CD4-positive, alpha-beta T cell (primary cell): Measurements from ENCODE around the gene RETREG1. TPM values are rescaled to one million over a fixed set of nuclear protein-coding genes. Genes with fewer than 3 reads are reported as not detected.

ENCODE experiments used
- ATAC-seq: fragments of 200-7000 bp; cut with Tn5 transposase; one replicate; pipeline ENCODE4 v1.10.0; 2022; ENCODE audit warnings: mild to moderate bottlenecking; ENCODE audit not compliant: poor library complexity
- CTCF ChIA-PET: fragments of 350-600 bp; sonication (Branson Sonifier 250); formaldehyde crosslinking; loops from one replicate; lab custom pipeline; 2021; ENCODE audit warnings: antibody characterized with exemption, inconsistent platforms; lab: Charles Lee
- POLR2A ChIA-PET: fragments of 350-600 bp; sonication (Branson Sonifier 250); formaldehyde crosslinking; loops from one replicate; lab custom pipeline; 2021; ENCODE audit warnings: antibody characterized with exemption, inconsistent platforms; lab: Charles Lee
- DNase-seq, 14 experiments: peaks; one replicate each; pipeline ENCODE4 v3.0.0-alpha.2; 2013 to 2020; ENCODE audit warnings: mixed read lengths in 2 of 14
- H3K27ac ChIP-seq, 2 donors: one replicate each; pipeline versions ENCODE4 v1.5.1 to v1.7.0; 2013; ENCODE audit warnings: low read length in 2 of 2, low read depth in 1 of 2, mild to moderate bottlenecking in 1 of 2
- H3K27me3 ChIP-seq, 2 experiments: 1 replicate in 1 of 2; 2 replicates in 1 of 2; pipeline versions ENCODE4 v1.6.1 to v1.7.0; 2013; ENCODE audit warnings: low read length in 2 of 2, control low read depth in 1 of 2, mild to moderate bottlenecking in 1 of 2, moderate library complexity in 1 of 2; ENCODE audit not compliant: insufficient read depth in 2 of 2, control insufficient read depth in 1 of 2
- H3K36me3 ChIP-seq: one replicate; pipeline ENCODE4 v1.6.1; 2013; ENCODE audit warnings: low read length, control low read depth; ENCODE audit not compliant: insufficient read depth
- H3K4me1 ChIP-seq: one replicate; pipeline ENCODE4 v1.6.1; 2013; ENCODE audit warnings: low read length, control low read depth; ENCODE audit not compliant: insufficient read depth
- H3K4me3 ChIP-seq: one replicate; pipeline ENCODE4 v1.5.1; 2013; ENCODE audit warnings: mild to moderate bottlenecking, low read length, moderate library complexity
- H3K9me3 ChIP-seq, 2 experiments: 1 replicate in 1 of 2; 2 replicates in 1 of 2; pipeline versions ENCODE4 v1.6.1 to v1.7.0; 2013; ENCODE audit warnings: low read length in 2 of 2, mild to moderate bottlenecking in 2 of 2, control low read depth in 1 of 2, moderate library complexity in 1 of 2; ENCODE audit not compliant: control insufficient read depth in 1 of 2, insufficient read depth in 1 of 2
- H3K27ac Mint-ChIP-seq: one replicate; pipeline ENCODE4 v1.8.0; 2020; ENCODE audit warnings: mixed read lengths
- H3K27me3 Mint-ChIP-seq: one replicate; pipeline ENCODE4 v1.8.0; 2021; ENCODE audit warnings: mixed read lengths
- H3K36me3 Mint-ChIP-seq: one replicate; pipeline ENCODE4 v1.8.0; 2021; ENCODE audit warnings: low read depth, mixed read lengths
- H3K4me1 Mint-ChIP-seq: one replicate; pipeline ENCODE4 v1.8.0; 2021; ENCODE audit warnings: low read depth, mixed read lengths
- H3K4me3 Mint-ChIP-seq: one replicate; pipeline ENCODE4 v1.8.0; 2020; ENCODE audit warnings: mild to moderate bottlenecking, mixed read lengths
- H3K9me3 Mint-ChIP-seq: one replicate; pipeline ENCODE4 v1.8.0; 2020; ENCODE audit warnings: mixed read lengths
- CTCF ChIP-seq: fragments of 200-600 bp; IDR thresholded peaks from one replicate; pipeline ENCODE4 v1.8.0; 2022; ENCODE audit warnings: antibody characterized with exemption, mild to moderate bottlenecking
- intact Hi-C, 2 experiments: fragments of 100-400 bp; cut with DNase I in 1 of 2; cut with micrococcal nuclease in 1 of 2; formaldehyde crosslinking; loops; one replicate each; pipeline versions ENCODE4 v1.15.1 to v1.9.0; 2023 to 2025; cut with DNase I, micrococcal nuclease
- total RNA-seq, 174 experiments: library from RNA in 2 of 174; stranded (reverse) in 2 of 174; gene quantifications; one replicate each; pipeline ENCODE4 v1.2.3 and lab custom pipeline; 2021 to 2026

The RETREG1 gene
- total RNA-seq, 2 experiments from 2014 or later = 68.9 to 69.7 TPM

- POLR2A ChIA-PET = no interaction called here
- peaks cover 35% of the 10 kb centered on the region for H3K36me3 Mint-ChIP-seq
- DNase-seq = no peak
- no peaks in the 10 kb centered on the region for H3K9me3 Mint-ChIP-seq
- CTCF ChIA-PET = interaction anchor here (0.6 to 1.6 kb wide), 2 partner anchors 15 to 183 kb away, joined by 3 to 4 read pairs; no protein-coding TSS in a partner anchor
- intact Hi-C loops = no loop called here
- no peaks in the 10 kb centered on the region for H3K27me3 Mint-ChIP-seq
- H3K4me3 ChIP-seq = no peak overlapping the region
- peaks cover 30% of the 10 kb centered on the region for H3K4me1 Mint-ChIP-seq
- no peaks in the 10 kb centered on the region for H3K9me3 ChIP-seq
- H3K27me3 ChIP-seq = no peaks in the 10 kb centered on the region
- H3K27ac Mint-ChIP-seq = peak overlapping the region; percentile 45
- TF ChIP-seq CTCF = no peak
- no peak overlapping the region for H3K4me3 Mint-ChIP-seq
- no peaks in the 10 kb centered on the region for H3K4me1 ChIP-seq
- no peak overlapping the region for H3K27ac ChIP-seq
- no peaks in the 10 kb centered on the region for H3K36me3 ChIP-seq
- no peak for ATAC-seq
Observed at GRCh38 chr5:16484081-16484480, 132.7 kb downstream of the RETREG1 start.

- no peak for ATAC-seq
Observed at GRCh38 chr5:16483361-16483760, 133.4 kb downstream of the RETREG1 start.

GRCh38 chr5:16482891-16483290 lies 133.9 kb downstream of the RETREG1 start:
- no peak overlapping the region for H3K4me3 Mint-ChIP-seq
- CTCF ChIA-PET = interaction anchor here (0.8 to 1.6 kb wide), 4 partner anchors 11 to 184 kb away, joined by 3 to 4 read pairs (median 3); no protein-coding TSS in a partner anchor
- H3K9me3 Mint-ChIP-seq = no peaks in the 10 kb centered on the region
- peaks cover 25% of the 10 kb centered on the region for H3K4me1 Mint-ChIP-seq
- DNase-seq (no peak), ATAC-seq (no peak)
- H3K27me3 Mint-ChIP-seq = no peaks in the 10 kb centered on the region
- Histone ChIP-seq H3K4me1 (no peaks in the 10 kb centered on the region), H3K36me3 (no peaks in the 10 kb centered on the region), H3K27ac (no peak overlapping the region), H3K9me3 (no peaks in the 10 kb centered on the region), H3K27me3 (no peaks in the 10 kb centered on the region), H3K4me3 (no peak overlapping the region)
- intact Hi-C loops = no loop called here
- no peak for TF ChIP-seq CTCF
- H3K27ac Mint-ChIP-seq = no peak overlapping the region
- POLR2A ChIA-PET = no interaction called here
- H3K36me3 Mint-ChIP-seq = peaks cover 42% of the 10 kb centered on the region

More at GRCh38 chr5:16483361-16483760, 133.4 kb downstream of the RETREG1 start:
- Histone ChIP-seq H3K4me1 (no peaks in the 10 kb centered on the region), H3K4me3 (no peak overlapping the region), H3K27me3 (no peaks in the 10 kb centered on the region), H3K36me3 (no peaks in the 10 kb centered on the region), H3K9me3 (no peaks in the 10 kb centered on the region), H3K27ac (no peak overlapping the region)
- Mint-ChIP-seq H3K36me3 (peaks cover 41% of the 10 kb centered on the region), H3K4me1 (peaks cover 29% of the 10 kb centered on the region), H3K27me3 (no peaks in the 10 kb centered on the region), H3K9me3 (no peaks in the 10 kb centered on the region), H3K27ac (peak overlapping the region; percentile 45), H3K4me3 (no peak overlapping the region)
- intact Hi-C loops = no loop called here
- CTCF ChIA-PET = interaction anchor here (0.6 to 1.6 kb wide), 3 partner anchors 12 to 183 kb away, joined by 3 to 4 read pairs (median 3); no protein-coding TSS in a partner anchor
- DNase-seq = no peak
- POLR2A ChIA-PET = no interaction called here
- no peak for TF ChIP-seq CTCF
